ENCODE results near the gene UMAD1.

GRCh38 chr7:7681936-7682329 lies 41.4 kb downstream of the UMAD1 start:
- TF ChIP-seq GATA1 (IDR thresholded peaks at IDR 0.05; ENCODE audit: low read depth, low read length) (no peak), POLR2A (IDR thresholded peaks at IDR 0.05; ENCODE audit: low read length) (no peak)
